Measurements from ENCODE around the gene PRICKLE4. TPM values are rescaled to one million over a fixed set of nuclear protein-coding genes. Genes with fewer than 3 reads are reported as not detected.

The PRICKLE4 gene
- total and polyA plus RNA-seq, 2 of the 8 experiments (the other 6 are each of a cell fraction or from before 2014, with no cell fraction given) = 0.32 to 1.4 TPM

GRCh38 chr6:41767112-41767833 lies 13.3 kb upstream of the PRICKLE4 start (continued):
- no peak for TF ChIP-seq ATF3 (IDR thresholded peaks at IDR 0.05; ENCODE audit: insufficient read depth, low read depth, low read length)
